OCI-LY7 (cell line): ENCODE measurements around the gene ADGRD2. TPM values are rescaled to one million over a fixed set of nuclear protein-coding genes. Genes with fewer than 3 reads are reported as not detected.

Source experiments
- BruUV-seq: library from RNA; stranded (reverse); fragments of 400-500 nt; replicated peaks from 2 replicates; lab custom pipeline; 2021; lab: Mats Ljungman, UMichigan
- CTCF ChIA-PET: fragments of 300-600 bp; sonication (Branson Sonifier 250); formaldehyde crosslinking; loops from one replicate; lab custom pipeline; 2022; ENCODE audit warnings: antibody characterized with exemption; ENCODE audit not compliant: unreplicated experiment; lab: Charles Lee
- POLR2A ChIA-PET: fragments of 300-600 bp; sonication (Branson Sonifier 250); formaldehyde crosslinking; loops from one replicate; lab custom pipeline; 2022; ENCODE audit warnings: antibody characterized with exemption; lab: Charles Lee
- DNase-seq: peaks from one replicate; pipeline ENCODE4 v3.0.0-alpha.2; 2015; ENCODE audit warnings: low spot score
- H2AFZ ChIP-seq: fragments of 200-600 bp; sonication (generic), shearing (Covaris generic); 2 replicates; pipeline ENCODE4 v1.6.1; 2014; ENCODE audit warnings: mild to moderate bottlenecking, antibody characterized with exemption, low read length, moderate library complexity
- H3K27ac ChIP-seq: fragments of 200-600 bp; sonication (generic); 2 replicates; pipeline ENCODE4 v1.5.1; 2014; ENCODE audit warnings: mixed run types, low read depth, mild to moderate bottlenecking, moderate library complexity, low read length, inconsistent platforms; ENCODE audit not compliant: poor library complexity, severe bottlenecking
- H3K36me3 ChIP-seq: fragments of 200-600 bp; sonication (generic); 2 replicates; pipeline ENCODE4 v1.6.1; 2014; ENCODE audit warnings: mild to moderate bottlenecking, antibody characterized with exemption, low read length, moderate library complexity, mixed read lengths; ENCODE audit not compliant: insufficient read depth
- H3K4me1 ChIP-seq: fragments of 200-600 bp; sonication (generic); 2 replicates; pipeline ENCODE4 v1.5.1; 2014; ENCODE audit warnings: mild to moderate bottlenecking, low read length; ENCODE audit not compliant: insufficient read depth, poor library complexity, severe bottlenecking
- H3K4me2 ChIP-seq: fragments of 200-600 bp; sonication (generic); 2 replicates; pipeline ENCODE4 v1.6.1; 2014; ENCODE audit warnings: mild to moderate bottlenecking, low read length
- H3K4me3 ChIP-seq: fragments of 200-600 bp; sonication (generic); 2 replicates; pipeline ENCODE4 v1.5.1; 2014; ENCODE audit warnings: mild to moderate bottlenecking, low read depth, low read length; ENCODE audit not compliant: poor library complexity, severe bottlenecking
- H3K79me2 ChIP-seq: fragments of 200-600 bp; sonication (generic); 2 replicates; pipeline ENCODE4 v1.6.1; 2016; ENCODE audit warnings: low read depth, mild to moderate bottlenecking, low read length, moderate library complexity, mixed read lengths; ENCODE audit not compliant: insufficient read depth
- H3K9me2 ChIP-seq: fragments of 200-600 bp; sonication (generic); 2 replicates; pipeline ENCODE4 v1.6.1; 2016; ENCODE audit warnings: mild to moderate bottlenecking, low read length, mixed read lengths; ENCODE audit not compliant: insufficient read depth
- H3K9me3 ChIP-seq: fragments of 200-600 bp; sonication (generic); 2 replicates; pipeline ENCODE4 v1.6.1; 2014; ENCODE audit warnings: mild to moderate bottlenecking, mixed run types, low read length, mixed read lengths
- H4K20me1 ChIP-seq: fragments of 200-600 bp; sonication (generic); 2 replicates; pipeline ENCODE4 v1.6.1; 2014; ENCODE audit warnings: mild to moderate bottlenecking, antibody characterized with exemption, low read length, moderate library complexity, mixed read lengths; ENCODE audit not compliant: insufficient read depth
- CTCF ChIP-seq: fragments of 200-600 bp; sonication (generic); conservative IDR thresholded peaks from 2 replicates; pipeline ENCODE4 v1.5.1; 2014; ENCODE audit warnings: mild to moderate bottlenecking, antibody characterized with exemption, low read length, moderate library complexity, mixed read lengths
- EZH2phosphoT487 ChIP-seq: fragments of 200-600 bp; sonication (generic); IDR thresholded peaks from 2 replicates; pipeline ENCODE4 v1.6.1; 2018; ENCODE audit warnings: low read depth, borderline replicate concordance, mild to moderate bottlenecking, mixed run types, antibody characterized with exemption, low read length, moderate library complexity, mixed read lengths
- intact Hi-C: fragments of 100-400 bp; cut with micrococcal nuclease; formaldehyde crosslinking; loops from one replicate; pipeline ENCODE4 v1.10.0; 2022; ENCODE audit not compliant: unreplicated experiment
- total RNA-seq, 2 experiments: library from RNA; depleted of rRNA in 1 of 2; stranded (reverse); fragments of >200 nt in 1 of 2; shearing (Covaris generic) in 1 of 2; gene quantifications; 2 replicates each; pipeline ENCODE4 v1.2.3, GENCODE V29; 2014 to 2022

Gene ADGRD2
- total RNA-seq, 2 experiments from 2014 or later = not detected

GRCh38 chr9:124497441-124497840, 47.2 kb downstream of the ADGRD2 start:
- Histone ChIP-seq H3K27ac (no peak overlapping the region), H3K4me2 (no peak overlapping the region), H3K9me2 (no peaks in the 10 kb centered on the region), H3K9me3 (no peaks in the 10 kb centered on the region), H4K20me1 (no peaks in the 10 kb centered on the region), H3K4me1 (no peaks in the 10 kb centered on the region), H3K79me2 (no peaks in the 10 kb centered on the region), H3K4me3 (no peak overlapping the region), H2AFZ (no peak overlapping the region), H3K36me3 (no peaks in the 10 kb centered on the region)
- intact Hi-C loops = no loop called here
- BruUV-seq = no TSS peak
- POLR2A ChIA-PET = interaction anchor here (0.5 kb wide), 1 partner anchor 862 kb away, joined by 3 read pairs; no protein-coding TSS in a partner anchor
- no peak for DNase-seq
- TF ChIP-seq EZH2phosphoT487 = no peak
- no peak for TF ChIP-seq CTCF
- CTCF ChIA-PET = no interaction called here

- POLR2A ChIA-PET = no interaction called here
- Histone ChIP-seq H2AFZ (no peak overlapping the region), H3K9me2 (no peaks in the 10 kb centered on the region), H3K27ac (no peak overlapping the region), H3K4me2 (no peak overlapping the region), H3K36me3 (no peaks in the 10 kb centered on the region), H4K20me1 (no peaks in the 10 kb centered on the region), H3K4me3 (no peak overlapping the region), H3K79me2 (no peaks in the 10 kb centered on the region), H3K4me1 (no peaks in the 10 kb centered on the region), H3K9me3 (no peaks in the 10 kb centered on the region)
- TF ChIP-seq EZH2phosphoT487 = no peak
- no peak for TF ChIP-seq CTCF
- CTCF ChIA-PET = no interaction called here
- DNase-seq = no peak
- no TSS peak for BruUV-seq
- intact Hi-C loops = no loop called here
Observed at GRCh38 chr9:124498040-124498439, 47.8 kb downstream of the ADGRD2 start.

- CTCF ChIA-PET = no interaction called here
- no peak for DNase-seq
- intact Hi-C loops = no loop called here
- Histone ChIP-seq H3K9me2 (no peaks in the 10 kb centered on the region), H3K79me2 (no peaks in the 10 kb centered on the region), H2AFZ (no peak overlapping the region), H3K27ac (no peak overlapping the region), H3K36me3 (no peaks in the 10 kb centered on the region), H3K4me3 (no peak overlapping the region), H3K4me2 (no peak overlapping the region), H3K9me3 (no peaks in the 10 kb centered on the region), H4K20me1 (no peaks in the 10 kb centered on the region), H3K4me1 (no peaks in the 10 kb centered on the region)
- BruUV-seq = no TSS peak
- TF ChIP-seq EZH2phosphoT487 (no peak), CTCF (no peak)
- POLR2A ChIA-PET = no interaction called here
Observed at GRCh38 chr9:124498499-124499146, 48.4 kb downstream of the ADGRD2 start.
